ENCODE data around the gene KCTD11.
A peak's percentile ranks its signal among the peaks of the same experiment; 100 is the strongest.
"Not testable (repeated sequence)": the region's sequence is repeated elsewhere in the genome, so short reads cannot be mapped to it uniquely, and the experiment has no call there.

Gene KCTD11

GRCh38 chr17:7343250-7343649, 8.7 kb upstream of the KCTD11 start:
- DNase-seq (ENCODE audit: low read depth in 4 of 4, low spot score in 1 of 4), result no peak

- DNase-seq (ENCODE audit: low read depth in 4 of 4, low spot score in 1 of 4), result no peak
Observed at GRCh38 chr17:7346761-7347614, 5.0 kb upstream of the KCTD11 start.

- no peak for DNase-seq (ENCODE audit: low read depth in 4 of 4, low spot score in 1 of 4)
Observed at GRCh38 chr17:7347630-7348477, 4.1 kb upstream of the KCTD11 start.

- DNase-seq (ENCODE audit: low read depth in 4 of 4, low spot score in 1 of 4), result no peak
Observed at GRCh38 chr17:7348478-7349242, 3.3 kb upstream of the KCTD11 start.

- DNase-seq (ENCODE audit: low read depth in 4 of 4, low spot score in 1 of 4), result no peak
Observed at GRCh38 chr17:7352503-7352889, 534 bp downstream of the KCTD11 start.

GRCh38 chr17:7352910-7353635, 1.1 kb downstream of the KCTD11 start:
- no peak for DNase-seq (ENCODE audit: low read depth in 4 of 4, low spot score in 1 of 4)

GRCh38 chr17:7354262-7354843, 2.4 kb downstream of the KCTD11 start:
- DNase-seq (ENCODE audit: low read depth in 4 of 4, low spot score in 1 of 4), result no peak

GRCh38 chr17:7355053-7355452, 3.1 kb downstream of the KCTD11 start, which contains the start of gene TMEM95:
Gene TMEM95 (plus strand): TSS chr17:7355156. CDS start chr17:7355205, 49 bp downstream.
- no peak for DNase-seq (ENCODE audit: low read depth in 4 of 4, low spot score in 1 of 4)

- no peak for DNase-seq (ENCODE audit: low read depth in 4 of 4, low spot score in 1 of 4)
Observed at GRCh38 chr17:7355573-7355972, 3.6 kb downstream of the KCTD11 start.

- DNase-seq (ENCODE audit: low read depth in 4 of 4, low spot score in 1 of 4), result peak; percentile 61 to 81 (median 76)
Observed at GRCh38 chr17:7356072-7356549, 4.1 kb downstream of the KCTD11 start.

- no peak for DNase-seq (ENCODE audit: low read depth in 4 of 4, low spot score in 1 of 4)
Observed at GRCh38 chr17:7356756-7357155, 4.8 kb downstream of the KCTD11 start.

GRCh38 chr17:7357381-7357780, 5.4 kb downstream of the KCTD11 start:
- no peak for DNase-seq (ENCODE audit: low read depth in 4 of 4, low spot score in 1 of 4)

GRCh38 chr17:7361906-7362305, 9.9 kb downstream of the KCTD11 start:
- DNase-seq (ENCODE audit: low read depth in 4 of 4, low spot score in 1 of 4), result no peak

- no peak for DNase-seq (ENCODE audit: low read depth in 4 of 4, low spot score in 1 of 4)
Observed at GRCh38 chr17:7363311-7363710, 11.3 kb downstream of the KCTD11 start.

GRCh38 chr17:7365963-7366362, 14.0 kb downstream of the KCTD11 start:
- DNase-seq (ENCODE audit: low read depth in 4 of 4, low spot score in 1 of 4), result not testable (repeated sequence)

GRCh38 chr17:7367083-7367482, 15.1 kb downstream of the KCTD11 start:
- DNase-seq (ENCODE audit: low read depth in 4 of 4, low spot score in 1 of 4), result no peak

GRCh38 chr17:7367918-7368598, 16.1 kb downstream of the KCTD11 start:
- DNase-seq (ENCODE audit: low read depth in 4 of 4, low spot score in 1 of 4), result no peak

- DNase-seq (ENCODE audit: low read depth in 4 of 4, low spot score in 1 of 4), result not testable (repeated sequence)
Observed at GRCh38 chr17:7368599-7368994, 16.6 kb downstream of the KCTD11 start.

- no peak for DNase-seq (ENCODE audit: low read depth in 4 of 4, low spot score in 1 of 4)
Observed at GRCh38 chr17:7369825-7370224, 17.9 kb downstream of the KCTD11 start.

- no peak for DNase-seq (ENCODE audit: low read depth in 4 of 4, low spot score in 1 of 4)
Observed at GRCh38 chr17:7370853-7371252, 18.9 kb downstream of the KCTD11 start.
